HG03066 (cell line): ENCODE data around the gene TSR3.

ENCODE experiments used
- ATAC-seq: cut with Tn5 transposase; IDR thresholded peaks from one replicate; pipeline ENCODE4 v1.9.1; 2021; ENCODE audit warnings: low read depth; ENCODE audit not compliant: unreplicated experiment

TSR3 gene

DNA sequence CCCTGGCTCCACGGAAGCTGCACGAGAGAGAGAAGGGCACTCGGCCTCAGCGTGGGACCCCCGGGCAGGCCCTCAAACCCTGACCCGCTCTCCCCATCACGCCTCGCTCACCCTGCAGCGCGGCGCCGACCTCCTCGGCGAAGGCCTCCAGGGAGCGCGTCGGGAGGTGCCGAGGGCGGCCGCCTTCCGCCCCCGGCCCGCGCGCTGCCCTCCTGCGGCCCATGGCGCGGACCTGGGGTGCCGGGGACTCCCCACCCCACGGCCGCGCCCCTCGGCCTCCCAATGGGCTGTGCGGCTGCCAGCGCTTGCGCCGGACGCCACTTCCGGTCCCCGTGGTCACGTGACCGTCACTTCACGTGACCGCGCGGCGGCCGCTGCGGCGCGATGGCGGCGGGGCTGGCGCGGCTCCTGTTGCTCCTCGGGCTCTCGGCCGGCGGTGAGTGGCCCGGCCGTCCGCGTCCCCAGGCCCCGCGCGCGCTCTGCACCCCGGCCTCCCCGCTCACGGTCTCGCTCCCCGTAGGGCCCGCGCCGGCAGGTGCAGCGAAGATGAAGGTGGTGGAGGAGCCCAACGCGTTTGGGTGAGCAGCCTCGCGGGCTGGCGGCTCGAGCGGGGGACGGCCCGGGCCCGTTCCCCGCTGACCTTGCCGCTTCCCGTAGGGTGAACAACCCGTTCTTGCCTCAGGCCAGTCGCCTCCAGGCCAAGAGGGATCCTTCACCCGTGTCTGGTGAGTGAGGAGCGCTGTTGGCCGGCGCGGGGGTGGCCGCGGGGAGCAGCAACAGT, at the start of gene TSR3, which contains the start of gene GNPTG:
Gene TSR3 (minus strand): TSS at position 297 of the 781 bp plus-strand sequence. CDS start 74 bp downstream, at position 223.
Gene GNPTG (plus strand): TSS at position 350 of the 781 bp plus-strand sequence. CDS start 35 bp downstream, at position 385.
- peak; percentile 79 for ATAC-seq

- ATAC-seq: no peak
Observed at GRCh38 chr16:1401061-1401757, 49.5 kb upstream of the TSR3 start.

DNA sequence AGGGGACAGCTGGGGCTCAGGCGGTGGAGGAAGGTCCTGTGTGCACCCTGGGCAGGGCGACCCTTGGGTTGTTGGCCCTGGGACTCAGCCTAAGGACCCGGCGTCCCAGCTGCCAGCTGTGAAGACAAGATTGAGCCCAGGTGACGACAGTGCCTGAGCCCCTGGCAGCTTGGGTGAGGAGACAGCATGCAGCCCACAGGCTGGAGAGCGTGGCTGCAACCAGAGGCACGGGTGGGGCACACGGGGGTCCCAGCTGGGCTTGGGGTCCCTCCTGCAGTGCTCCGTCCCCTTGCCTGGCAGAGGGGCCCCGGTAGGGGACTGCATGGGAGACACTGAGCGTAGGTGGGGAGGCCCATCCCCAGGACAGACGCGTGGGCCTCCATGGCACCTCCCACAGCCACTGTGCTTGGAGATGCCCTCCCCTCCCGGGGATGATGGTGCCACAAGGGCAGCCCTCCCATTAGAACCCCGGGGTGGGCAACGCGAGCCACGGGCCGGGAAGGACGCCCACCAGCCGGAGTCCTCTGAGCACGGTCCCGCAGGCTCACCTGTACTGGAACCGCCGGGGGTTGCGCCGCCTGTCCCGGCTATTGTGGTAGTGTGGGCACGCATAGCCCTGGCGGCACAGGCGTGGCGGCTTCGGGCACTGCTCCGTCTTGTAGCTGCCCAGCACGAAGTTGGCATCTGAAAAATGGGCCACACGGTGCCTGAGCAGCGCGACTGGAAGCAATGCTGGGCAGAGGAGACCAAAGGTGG, 47.3 kb upstream of the TSR3 start:
- ATAC-seq: no peak

- ATAC-seq: no peak
Observed at GRCh38 chr16:1398351-1398750, 46.7 kb upstream of the TSR3 start.

- no peak for ATAC-seq
Observed at GRCh38 chr16:1397779-1398178, 46.1 kb upstream of the TSR3 start.

DNA sequence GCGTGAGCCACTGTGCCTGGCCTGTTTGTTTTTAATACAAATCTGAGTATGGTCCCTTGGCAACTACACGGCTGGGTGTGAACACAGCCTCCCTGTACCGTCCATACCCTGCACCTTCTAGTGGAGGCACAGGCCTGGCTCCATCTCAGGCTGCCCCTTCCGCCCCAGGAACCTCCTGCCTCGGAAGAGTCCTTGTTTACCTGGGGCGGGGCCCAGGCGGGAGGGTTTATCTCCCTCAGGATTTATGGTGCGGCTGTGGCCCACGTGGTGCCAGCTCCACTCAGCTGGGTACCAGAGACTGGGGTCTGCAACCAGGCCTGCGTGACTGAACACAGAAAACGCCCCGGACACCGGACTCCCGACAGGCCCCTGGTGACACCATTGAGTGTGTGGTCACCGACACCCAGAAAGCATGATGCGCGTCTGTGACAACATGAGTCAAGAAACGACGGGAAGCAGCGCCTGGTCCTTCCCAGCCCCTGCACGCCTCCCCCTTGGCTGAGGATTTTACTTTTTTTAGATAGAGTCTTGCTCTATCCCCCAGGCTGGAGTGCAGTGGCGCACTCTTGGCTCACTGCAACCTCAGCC, 43.9 kb upstream of the TSR3 start:
- no peak for ATAC-seq

GRCh38 chr16:1394367-1394951, 42.8 kb upstream of the TSR3 start:
- ATAC-seq: no peak

GRCh38 chr16:1393613-1394176, 42.0 kb upstream of the TSR3 start:
- no peak for ATAC-seq

DNA sequence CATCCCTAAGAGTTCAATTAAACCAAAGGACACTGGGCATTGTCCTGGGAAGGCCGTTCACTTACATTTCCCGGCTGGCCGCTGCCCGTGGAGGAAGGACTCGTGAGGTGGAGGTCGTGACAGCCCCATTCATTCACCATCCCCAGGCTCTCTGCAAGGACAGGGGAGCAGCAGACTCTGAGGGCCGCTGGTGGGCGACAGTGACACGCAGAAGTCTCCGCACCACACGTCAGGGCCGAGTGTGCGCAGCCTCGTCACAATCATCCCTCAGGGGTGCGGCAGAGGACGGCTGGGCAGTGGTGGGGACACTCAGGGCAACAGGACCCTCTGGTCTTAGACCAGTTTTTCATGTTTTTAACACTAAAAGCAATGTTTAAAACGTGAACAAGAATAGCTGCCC, 41.1 kb upstream of the TSR3 start:
- ATAC-seq: no peak

DNA sequence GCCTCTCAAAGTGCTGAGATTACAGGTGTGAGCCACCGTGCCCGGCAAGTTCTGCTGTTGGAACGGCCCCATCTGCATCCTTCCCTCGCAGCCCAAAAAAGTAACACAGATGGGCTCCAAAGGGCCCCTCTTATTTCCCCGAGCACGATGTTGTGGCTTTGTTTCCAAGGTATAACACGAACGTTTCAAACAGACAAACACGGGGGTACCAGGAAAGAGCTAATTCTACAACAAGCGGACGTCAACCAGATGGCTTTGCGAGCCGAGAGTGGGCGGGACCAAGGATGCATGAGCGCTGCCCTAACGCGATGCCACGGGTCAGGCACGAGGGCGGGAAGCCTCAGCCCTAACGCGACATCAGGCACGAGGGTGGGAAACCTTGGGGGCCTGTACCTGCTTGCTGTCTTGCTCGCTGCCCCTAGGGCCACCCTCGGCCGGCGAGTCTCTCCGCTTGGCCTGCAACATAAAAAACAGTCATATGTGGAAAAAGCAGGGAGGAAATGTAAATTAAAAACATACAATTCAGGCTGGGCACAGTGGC, 38.6 kb upstream of the TSR3 start:
- no peak for ATAC-seq

DNA sequence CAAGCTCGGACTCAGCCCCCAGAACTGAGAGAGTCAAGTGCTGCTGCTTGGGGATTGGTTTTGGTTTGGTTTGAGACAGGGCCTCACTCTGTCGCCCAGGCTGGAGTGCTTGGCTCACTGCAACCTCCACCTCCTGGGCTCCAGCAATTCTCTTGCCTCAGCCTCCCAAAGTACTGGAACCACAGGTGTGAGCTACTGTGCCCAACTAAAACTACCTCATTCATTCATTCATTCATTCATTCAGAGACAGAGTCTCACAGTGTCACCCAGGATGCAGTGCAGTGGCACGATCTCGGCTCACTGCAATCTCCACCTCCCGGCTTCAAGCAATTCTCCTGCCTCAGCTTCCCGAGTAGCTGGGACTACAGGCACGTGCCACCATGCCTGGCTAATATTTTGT, 38.1 kb upstream of the TSR3 start:
- no peak for ATAC-seq

GRCh38 chr16:1387331-1387730, 35.7 kb upstream of the TSR3 start:
- no peak for ATAC-seq

- ATAC-seq: no peak
Observed at GRCh38 chr16:1385232-1385631, 33.6 kb upstream of the TSR3 start.

- no peak for ATAC-seq
Observed at GRCh38 chr16:1383556-1383955, 31.9 kb upstream of the TSR3 start.

GRCh38 chr16:1381612-1382406, 30.1 kb upstream of the TSR3 start:
- no peak for ATAC-seq

DNA sequence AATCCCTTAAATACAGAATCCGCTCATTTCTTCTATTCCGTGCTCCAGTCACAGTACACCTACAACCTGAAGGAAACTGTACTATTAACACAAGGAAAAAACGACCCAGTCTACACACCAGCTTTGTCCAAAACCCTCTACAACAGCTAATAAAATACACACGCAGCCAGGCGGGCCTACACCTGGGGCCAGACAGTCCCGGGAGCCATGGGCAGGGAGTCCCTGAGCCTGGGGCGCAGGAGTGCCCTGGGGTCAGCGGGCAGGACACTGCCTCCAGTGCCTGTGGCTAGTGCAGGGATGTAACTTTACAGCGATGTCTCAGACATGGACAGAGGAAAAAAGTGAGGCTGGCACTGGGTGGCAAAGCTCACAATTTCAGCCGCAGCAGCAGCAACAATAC, 28.5 kb upstream of the TSR3 start:
- ATAC-seq: no peak

- no peak for ATAC-seq
Observed at GRCh38 chr16:1379304-1380076, 27.8 kb upstream of the TSR3 start.

DNA sequence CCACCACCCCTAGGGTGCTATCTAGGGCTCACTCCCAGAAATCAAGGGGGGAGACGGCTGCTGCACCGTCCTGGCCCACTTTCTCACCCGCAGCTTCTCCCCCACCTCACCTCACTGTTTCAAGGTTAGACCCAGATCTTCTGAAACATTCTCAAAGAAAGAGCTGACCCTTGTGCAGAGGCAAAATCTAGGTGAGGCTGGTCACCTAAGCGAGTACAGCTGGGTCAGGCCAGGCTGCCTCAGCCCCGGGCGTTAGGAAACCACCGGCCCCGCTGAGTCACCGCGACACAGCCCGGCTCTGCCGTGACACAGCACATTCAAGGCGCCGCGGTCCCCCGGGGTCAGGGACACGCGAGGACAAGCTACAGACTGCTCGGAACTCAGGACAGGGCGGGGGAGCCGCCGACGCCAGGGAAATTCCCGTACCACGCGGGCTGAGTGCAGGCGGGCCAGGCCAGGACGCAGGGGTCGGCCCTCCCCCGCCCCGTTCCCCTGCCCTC, 27.2 kb upstream of the TSR3 start:
- no peak for ATAC-seq
